GM21825 (cell line): ENCODE results near the gene BORA.
"Not testable (repeated sequence)": the region's sequence is repeated elsewhere in the genome, so short reads cannot be mapped to it uniquely, and the experiment has no call there.

ENCODE experiments used
- ATAC-seq: cut with Tn5 transposase; IDR thresholded peaks from one replicate; pipeline ENCODE4 v1.9.1; 2021; ENCODE audit warnings: mild to moderate bottlenecking, moderate library complexity; ENCODE audit not compliant: unreplicated experiment

BORA gene

GRCh38 chr13:72760189-72760588 is 32.5 kb downstream of the BORA start:
- ATAC-seq: no peak

GRCh38 chr13:72763411-72763810 is 35.7 kb downstream of the BORA start:
- ATAC-seq: no peak

GRCh38 chr13:72774019-72774418 is 46.3 kb downstream of the BORA start:
- ATAC-seq: no peak

- peak; percentile 98 for ATAC-seq
Observed at GRCh38 chr13:72781451-72782439, 54.0 kb downstream of the BORA start, which contains the start of the genes DIS3 and PIBF1. TSS of gene DIS3 (minus strand) at chr13:72781900. CDS start at chr13:72781832, 68 bp downstream. TSS of gene PIBF1 (plus strand) at chr13:72782133. CDS start at chr13:72783470, 1,337 bp downstream.

GRCh38 chr13:72782717-72783116 is 55.0 kb downstream of the BORA start:
- ATAC-seq: no peak

- not testable (repeated sequence) for ATAC-seq
Observed at GRCh38 chr13:72784679-72785078, 57.0 kb downstream of the BORA start.

GRCh38 chr13:72788831-72789230 is 61.1 kb downstream of the BORA start:
- ATAC-seq: no peak

- ATAC-seq: no peak
Observed at GRCh38 chr13:72792640-72793039, 64.9 kb downstream of the BORA start.

GRCh38 chr13:72798817-72799216 is 71.1 kb downstream of the BORA start:
- no peak for ATAC-seq

- no peak for ATAC-seq
Observed at GRCh38 chr13:72804301-72804700, 76.6 kb downstream of the BORA start.
